Activated CD4-positive, alpha-beta T cell treated with anti-CD3 and anti-CD28 coated beads, Interleukin-2, amount 50 U/mL, for 16 hours (primary cell): ENCODE results near the gene GTF2H4.

ENCODE experiments used
- DNase-seq: peaks from one replicate; pipeline ENCODE4 v3.0.0-alpha.2; 2020

Gene GTF2H4

DNA sequence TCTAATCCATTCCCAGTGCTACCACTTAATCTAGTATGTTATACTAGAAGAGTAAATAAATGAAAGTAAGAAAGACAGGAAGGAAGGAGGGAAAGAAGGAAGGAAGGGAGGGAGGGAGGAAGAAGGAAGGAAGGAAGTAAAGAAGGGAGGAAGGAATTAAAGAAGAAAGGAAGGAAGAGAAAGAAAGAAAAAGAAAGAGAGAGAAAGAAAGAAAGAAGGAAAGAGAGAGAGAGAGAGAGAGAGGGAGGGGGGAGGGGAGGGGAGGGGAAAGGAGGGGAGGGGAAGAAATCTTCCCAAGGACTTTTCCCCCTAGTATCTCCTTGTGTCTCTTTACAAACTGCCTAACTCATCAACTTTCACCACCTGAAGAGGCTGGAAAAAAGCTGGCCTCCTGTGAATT, 54.7 kb downstream of the GTF2H4 start:
- DNase-seq: no peak

DNA sequence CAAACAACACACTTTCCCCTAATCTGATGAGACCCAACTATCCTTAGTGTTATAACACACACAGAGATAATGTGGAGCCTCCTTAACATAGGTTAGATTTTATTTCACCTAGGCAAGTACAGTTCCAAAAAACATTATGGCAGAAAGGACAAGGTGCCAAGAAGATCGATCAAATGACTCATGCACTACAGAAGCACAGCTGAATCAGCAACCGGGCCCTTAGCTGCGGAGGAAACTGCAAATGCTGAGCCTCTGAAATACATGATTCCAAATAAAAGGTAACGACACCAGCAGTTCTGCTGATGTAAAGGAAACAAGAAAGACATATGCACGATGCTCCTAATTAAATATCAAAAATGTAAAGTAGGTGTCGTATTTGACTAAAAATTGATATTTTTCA, 55.6 kb downstream of the GTF2H4 start:
- DNase-seq: peak; percentile 3
